HL-60/S4 treated with retinoic acid at 250 ng/mL for 4 days and 3 days (cell line): ENCODE measurements around the gene LPIN3.
"Not testable (repeated sequence)": the region's sequence is repeated elsewhere in the genome, so short reads cannot be mapped to it uniquely, and the experiment has no call there.

Experiments
- in situ Hi-C: fragments of 300-500 bp; cut with MboI; formaldehyde crosslinking; loops from 2 replicates; pipeline ENCODE4 v1.7.0; 2022; ENCODE audit warnings: low sequenced_read_pairs

Gene LPIN3, protein sequence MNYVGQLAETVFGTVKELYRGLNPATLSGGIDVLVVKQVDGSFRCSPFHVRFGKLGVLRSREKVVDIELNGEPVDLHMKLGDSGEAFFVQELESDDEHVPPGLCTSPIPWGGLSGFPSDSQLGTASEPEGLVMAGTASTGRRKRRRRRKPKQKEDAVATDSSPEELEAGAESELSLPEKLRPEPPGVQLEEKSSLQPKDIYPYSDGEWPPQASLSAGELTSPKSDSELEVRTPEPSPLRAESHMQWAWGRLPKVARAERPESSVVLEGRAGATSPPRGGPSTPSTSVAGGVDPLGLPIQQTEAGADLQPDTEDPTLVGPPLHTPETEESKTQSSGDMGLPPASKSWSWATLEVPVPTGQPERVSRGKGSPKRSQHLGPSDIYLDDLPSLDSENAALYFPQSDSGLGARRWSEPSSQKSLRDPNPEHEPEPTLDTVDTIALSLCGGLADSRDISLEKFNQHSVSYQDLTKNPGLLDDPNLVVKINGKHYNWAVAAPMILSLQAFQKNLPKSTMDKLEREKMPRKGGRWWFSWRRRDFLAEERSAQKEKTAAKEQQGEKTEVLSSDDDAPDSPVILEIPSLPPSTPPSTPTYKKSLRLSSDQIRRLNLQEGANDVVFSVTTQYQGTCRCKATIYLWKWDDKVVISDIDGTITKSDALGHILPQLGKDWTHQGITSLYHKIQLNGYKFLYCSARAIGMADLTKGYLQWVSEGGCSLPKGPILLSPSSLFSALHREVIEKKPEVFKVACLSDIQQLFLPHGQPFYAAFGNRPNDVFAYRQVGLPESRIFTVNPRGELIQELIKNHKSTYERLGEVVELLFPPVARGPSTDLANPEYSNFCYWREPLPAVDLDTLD

GRCh38 chr20:41340327-41341055, at the start of gene LPIN3:
Gene LPIN3, plus strand, starts transcription at chr20:41340821. Its CDS starts 4,983 bp downstream, at chr20:41345804.
- in situ Hi-C loops, result loop anchor here (25.0 kb wide), 2 partner anchors 178 to 378 kb away; no protein-coding TSS in a partner anchor

GRCh38 chr20:41293269-41294037, 47.2 kb upstream of the LPIN3 start:
- in situ Hi-C loops, result no loop called here

DNA sequence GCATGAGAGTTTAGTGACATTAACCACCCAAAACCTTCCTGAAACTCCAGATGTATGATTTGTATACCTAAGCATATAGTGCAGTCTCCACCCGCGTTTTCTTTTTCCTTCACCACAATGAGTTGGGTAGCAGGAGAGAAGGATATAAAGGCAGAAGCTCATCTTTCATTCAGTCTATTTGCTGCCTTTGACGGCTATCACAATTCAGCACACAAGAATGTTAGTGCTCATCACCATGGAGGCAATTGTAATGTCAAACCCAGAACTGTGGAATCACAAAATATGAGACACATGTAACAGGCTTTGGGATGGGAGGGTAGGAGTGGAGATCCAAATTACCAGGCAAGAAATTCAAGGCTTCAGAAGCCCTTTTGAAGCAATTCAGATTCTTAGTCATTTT, 40.7 kb upstream of the LPIN3 start:
- in situ Hi-C loops, result no loop called here

GRCh38 chr20:41300383-41300782, 40.2 kb upstream of the LPIN3 start:
- in situ Hi-C loops, result no loop called here

- in situ Hi-C loops, result no loop called here
Observed at GRCh38 chr20:41300886-41301285, 39.7 kb upstream of the LPIN3 start.

DNA sequence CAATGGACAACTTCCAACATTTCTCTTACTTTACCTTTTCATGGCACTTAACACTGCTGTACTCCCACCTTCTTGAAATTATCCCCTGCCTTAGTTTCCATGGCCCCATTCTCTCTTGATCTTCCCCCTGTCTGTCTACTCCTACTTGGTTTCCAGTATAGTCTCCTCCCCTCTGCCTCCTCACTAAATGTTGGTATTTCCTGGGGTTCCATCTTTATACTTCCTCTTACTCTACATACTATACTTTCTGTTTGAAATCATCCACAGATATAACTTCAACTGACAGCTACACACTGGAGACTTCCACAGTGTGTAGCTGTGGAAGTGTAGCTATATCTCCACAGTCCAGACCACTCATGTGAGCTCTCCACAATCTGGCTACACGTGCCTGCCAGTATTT, 36.6 kb upstream of the LPIN3 start:
- in situ Hi-C loops, result no loop called here

- in situ Hi-C loops, result no loop called here
Observed at GRCh38 chr20:41304424-41305079, 36.1 kb upstream of the LPIN3 start.

- in situ Hi-C loops, result no loop called here
Observed at GRCh38 chr20:41306061-41306727, 34.4 kb upstream of the LPIN3 start.

GRCh38 chr20:41307021-41307420, 33.6 kb upstream of the LPIN3 start:
- in situ Hi-C loops, result no loop called here

- in situ Hi-C loops, result no loop called here
Observed at GRCh38 chr20:41308290-41308711, 32.3 kb upstream of the LPIN3 start.

- in situ Hi-C loops, result no loop called here
Observed at GRCh38 chr20:41308726-41309413, 31.8 kb upstream of the LPIN3 start.

DNA sequence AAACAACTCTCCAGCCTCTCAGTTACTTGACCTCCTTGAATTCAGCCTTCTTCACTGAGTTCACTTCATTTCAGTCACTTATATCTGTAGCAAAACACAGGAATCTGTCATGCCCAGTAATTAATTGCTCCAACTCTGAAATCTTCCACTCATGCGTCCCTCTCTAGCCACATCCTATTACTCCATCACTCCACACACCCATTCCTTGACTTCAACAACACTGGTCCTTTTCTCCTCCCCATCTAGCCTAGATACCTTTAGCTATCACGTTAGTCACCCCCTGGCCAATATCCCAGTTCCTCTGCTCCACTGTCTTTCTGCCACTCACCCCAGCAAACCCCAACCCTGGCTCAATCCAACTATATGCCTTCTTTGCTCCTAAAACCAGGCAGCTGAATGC, 30.8 kb upstream of the LPIN3 start:
- in situ Hi-C loops, result no loop called here

DNA sequence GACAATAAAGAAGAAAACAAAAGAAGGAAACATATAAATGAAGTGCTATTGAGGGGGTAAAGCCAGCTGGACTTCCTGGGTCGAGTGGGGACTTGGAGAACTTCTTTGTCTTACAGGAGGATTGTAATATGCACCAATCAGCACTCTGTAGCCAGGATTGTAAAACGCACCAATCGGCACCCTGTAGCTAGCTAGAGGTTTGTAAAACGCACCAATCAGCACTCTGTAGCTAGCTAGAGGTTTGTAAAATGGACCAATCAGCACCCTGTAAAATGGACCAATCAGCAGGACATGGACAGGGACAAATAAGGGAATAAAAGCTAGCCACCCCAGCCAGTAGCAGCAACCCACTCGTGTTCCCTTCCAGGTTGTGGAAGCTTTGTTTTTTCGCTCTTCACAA, 28.6 kb upstream of the LPIN3 start:
- in situ Hi-C loops, result not testable (repeated sequence)

DNA sequence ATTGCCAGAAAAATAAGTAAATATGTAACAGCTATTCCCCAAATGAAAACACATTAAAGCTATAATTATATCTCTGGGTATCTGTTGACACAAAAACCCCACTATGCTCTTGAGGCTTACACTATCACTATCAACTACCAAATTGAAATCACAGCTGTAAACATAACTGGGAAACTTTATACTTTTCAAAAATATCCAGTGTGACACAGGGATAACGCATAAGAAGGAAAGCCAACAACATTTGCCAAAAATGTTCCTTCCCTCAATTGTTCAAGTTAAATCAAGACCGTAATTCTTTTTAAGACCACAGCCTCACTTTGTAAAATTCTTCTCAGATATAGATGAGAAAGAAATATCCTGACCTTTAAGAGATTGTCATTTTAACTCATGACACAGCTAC, 26.2 kb upstream of the LPIN3 start:
- in situ Hi-C loops, result no loop called here

DNA sequence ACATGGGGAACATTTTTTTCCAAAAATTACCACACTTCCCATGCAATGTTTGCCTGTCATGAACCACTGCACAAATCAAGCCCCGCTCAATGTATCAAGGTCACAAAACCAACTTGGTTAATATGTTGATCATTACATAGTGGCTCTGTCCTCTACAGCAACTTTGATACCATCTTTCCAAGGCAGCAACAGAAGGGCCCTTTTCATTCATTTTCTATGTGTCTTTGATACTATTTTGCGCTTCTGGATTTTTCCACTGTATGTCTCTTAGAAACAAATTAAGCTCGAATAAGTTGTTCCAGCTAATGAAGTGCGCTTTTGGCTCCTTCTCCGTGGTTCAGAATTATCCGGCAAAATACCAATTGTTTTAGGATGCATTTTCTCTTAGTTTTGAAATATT, 24.6 kb upstream of the LPIN3 start:
- in situ Hi-C loops, result no loop called here

- in situ Hi-C loops, result no loop called here
Observed at GRCh38 chr20:41316602-41317545, 23.7 kb upstream of the LPIN3 start.

- in situ Hi-C loops, result no loop called here
Observed at GRCh38 chr20:41317546-41318270, 22.9 kb upstream of the LPIN3 start, which contains the start of gene ZHX3. Gene ZHX3, minus strand, starts transcription at chr20:41317731. Its CDS starts 112,815 bp downstream, at chr20:41204916.
